Measurements from ENCODE around the gene SLC4A2.

Gene SLC4A2

DNA sequence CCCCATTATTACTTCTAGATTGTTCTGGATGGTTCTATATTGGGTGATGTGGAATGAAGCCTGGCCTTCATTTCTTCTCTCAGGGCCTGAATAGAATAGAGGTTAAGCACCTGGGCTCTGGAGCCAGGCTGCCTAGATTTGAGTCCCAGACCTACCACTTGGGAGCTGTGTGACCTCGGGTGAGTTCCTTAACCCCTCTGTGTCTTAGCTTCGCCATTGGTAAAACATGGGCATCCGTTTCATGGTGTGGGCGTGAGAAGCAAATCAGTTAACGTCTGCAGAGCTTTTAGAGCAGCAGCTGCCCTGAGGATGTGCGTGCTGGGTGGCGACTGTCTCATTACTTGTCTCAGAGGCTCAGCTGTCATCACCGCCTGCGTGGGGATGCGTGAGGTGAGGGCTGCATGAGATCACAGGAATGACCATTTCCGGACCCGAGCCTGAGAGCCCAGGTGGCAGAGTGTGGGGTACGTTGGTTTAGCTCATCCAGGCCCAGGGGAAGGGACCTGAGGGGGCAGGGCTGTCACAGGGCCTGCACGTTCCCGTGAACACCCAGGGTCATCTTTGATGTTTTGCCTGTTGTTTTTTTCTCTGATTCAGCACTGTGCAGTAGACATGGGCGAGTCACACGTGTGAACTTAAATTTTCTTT lies 36.6 kb downstream of the SLC4A2 start:
- no peak for DNase-seq

DNA sequence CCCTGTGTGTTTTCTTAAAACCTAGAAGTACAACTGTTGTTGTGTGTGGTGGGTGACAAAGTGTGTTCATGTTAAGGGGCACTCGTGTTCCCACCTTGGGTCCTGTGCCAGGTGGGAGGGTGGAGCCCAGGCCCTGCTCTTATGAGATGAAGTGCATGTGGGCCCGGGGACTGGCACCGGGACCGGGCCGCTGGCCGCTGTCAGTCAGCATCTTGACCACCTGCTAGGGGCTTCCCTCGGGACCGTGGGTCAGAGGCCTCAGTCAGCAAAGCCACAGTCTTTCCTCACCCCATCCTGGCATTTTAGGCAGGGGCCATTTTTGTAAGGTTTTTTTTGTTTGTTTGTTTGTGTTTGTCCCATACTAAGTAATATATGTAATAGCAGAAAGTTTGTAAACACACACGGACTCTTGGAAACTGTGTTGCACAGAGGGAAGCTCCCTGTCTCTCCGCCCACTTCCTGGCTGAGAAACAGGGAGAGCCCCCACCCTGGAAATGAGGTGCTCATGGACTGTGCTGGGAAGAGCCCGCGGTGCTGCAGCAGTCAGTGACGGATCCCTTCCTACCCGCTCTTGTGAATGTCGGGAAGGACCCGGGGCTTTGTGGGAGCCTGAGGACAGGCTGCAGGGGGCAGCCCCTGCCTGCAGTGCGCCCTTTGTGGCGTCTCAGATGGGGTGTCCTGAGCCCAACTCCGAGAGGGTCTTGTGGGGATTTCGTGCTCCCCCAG lies 40.3 kb downstream of the SLC4A2 start:
- no peak for DNase-seq

DNA sequence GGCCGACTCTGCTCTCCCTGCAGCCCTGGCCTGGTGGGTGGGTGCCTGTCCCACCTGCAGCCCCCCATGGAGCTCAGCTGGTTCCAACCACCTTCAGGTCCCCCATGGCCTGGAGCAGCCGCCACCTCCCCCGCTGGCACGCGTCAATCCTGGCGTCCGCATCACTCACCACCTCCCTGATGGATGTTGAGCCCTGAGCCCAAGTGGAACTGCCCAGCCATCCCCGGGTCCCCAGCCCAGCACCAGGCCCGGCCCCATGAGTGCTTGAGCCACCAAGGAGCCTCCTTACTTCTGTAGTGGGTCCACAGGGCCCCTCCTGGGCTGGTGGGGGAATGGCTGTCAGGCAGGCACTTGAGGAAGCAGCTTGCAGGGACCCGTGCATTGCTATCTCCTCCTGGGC lies 41.5 kb downstream of the SLC4A2 start:
- no peak for DNase-seq

DNA sequence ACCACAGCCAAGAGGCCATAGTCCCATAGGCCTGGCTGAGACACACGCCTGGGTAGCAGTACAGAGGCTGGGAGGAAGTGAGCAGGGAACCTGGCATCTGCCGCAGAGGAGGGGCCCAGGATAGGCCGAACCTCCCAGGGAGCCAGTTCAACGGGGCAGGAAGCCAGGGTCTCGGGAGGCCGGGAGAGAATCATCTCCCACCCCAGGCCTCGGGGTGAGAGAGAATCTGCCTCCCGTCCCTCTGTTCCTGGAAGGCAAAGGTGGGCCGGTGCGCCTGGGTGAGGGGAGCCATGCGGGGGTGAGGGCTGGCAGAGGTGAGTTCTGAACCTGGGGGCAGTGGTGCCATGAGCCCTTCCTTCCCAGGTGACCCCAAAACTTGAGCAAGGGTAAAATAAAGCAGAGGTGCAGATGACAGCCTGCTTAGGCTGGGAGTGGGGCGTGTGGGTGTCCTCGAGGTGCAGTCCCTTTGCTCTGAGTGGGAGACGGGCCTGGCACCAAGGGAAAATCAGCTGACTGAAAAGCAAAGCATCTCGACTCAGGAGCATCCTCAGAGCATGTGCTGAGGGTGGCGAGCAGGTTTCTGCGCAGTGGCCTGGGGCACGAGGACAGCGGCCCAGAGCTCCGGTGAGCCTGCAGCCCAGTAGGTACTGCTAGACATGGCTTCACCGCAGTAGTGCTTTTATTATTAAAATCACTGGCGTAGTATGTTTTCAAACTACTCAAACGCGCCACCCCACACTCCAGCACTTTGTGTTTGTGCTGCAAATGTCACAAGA lies 42.4 kb downstream of the SLC4A2 start:
- no peak for DNase-seq

DNA sequence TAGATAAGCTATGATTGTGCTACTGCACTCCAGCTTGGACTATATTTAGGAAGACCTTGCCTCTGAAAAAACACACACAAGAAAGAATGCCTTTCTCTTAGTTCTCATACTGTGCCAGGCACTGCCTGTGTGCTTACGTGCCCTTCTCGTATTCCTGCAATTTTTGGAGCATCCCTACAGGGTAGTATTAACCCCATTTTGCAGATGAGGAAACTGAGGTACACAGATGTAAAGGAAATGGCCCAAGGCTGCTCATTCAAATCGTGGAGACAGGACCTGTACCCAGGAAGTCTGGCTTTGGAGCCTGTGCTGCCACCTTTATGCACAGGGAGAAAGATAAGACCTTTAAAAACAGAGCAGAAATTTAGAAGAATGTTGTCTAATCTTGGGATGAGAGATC lies 43.6 kb downstream of the SLC4A2 start:
- DNase-seq: no peak

DNA sequence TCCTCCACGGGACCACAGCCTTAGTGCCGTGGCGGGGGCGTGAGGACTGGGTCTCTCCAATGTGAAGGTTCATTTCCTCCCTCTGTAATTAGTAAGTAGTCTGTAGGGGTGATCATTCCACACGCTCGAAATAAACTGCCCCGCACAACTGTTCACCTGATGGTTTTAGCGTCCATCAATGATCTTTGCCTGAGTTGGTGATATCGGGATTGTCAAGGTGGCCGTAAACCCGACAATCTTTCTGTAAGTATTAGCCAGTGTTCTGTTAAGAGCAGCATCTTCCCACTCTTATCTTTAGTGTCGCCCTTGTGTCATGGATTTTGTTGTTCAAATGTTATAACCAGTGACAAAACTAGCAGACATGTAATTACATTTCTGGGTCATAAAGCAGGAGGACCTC lies 44.6 kb downstream of the SLC4A2 start:
- no peak for DNase-seq

DNA sequence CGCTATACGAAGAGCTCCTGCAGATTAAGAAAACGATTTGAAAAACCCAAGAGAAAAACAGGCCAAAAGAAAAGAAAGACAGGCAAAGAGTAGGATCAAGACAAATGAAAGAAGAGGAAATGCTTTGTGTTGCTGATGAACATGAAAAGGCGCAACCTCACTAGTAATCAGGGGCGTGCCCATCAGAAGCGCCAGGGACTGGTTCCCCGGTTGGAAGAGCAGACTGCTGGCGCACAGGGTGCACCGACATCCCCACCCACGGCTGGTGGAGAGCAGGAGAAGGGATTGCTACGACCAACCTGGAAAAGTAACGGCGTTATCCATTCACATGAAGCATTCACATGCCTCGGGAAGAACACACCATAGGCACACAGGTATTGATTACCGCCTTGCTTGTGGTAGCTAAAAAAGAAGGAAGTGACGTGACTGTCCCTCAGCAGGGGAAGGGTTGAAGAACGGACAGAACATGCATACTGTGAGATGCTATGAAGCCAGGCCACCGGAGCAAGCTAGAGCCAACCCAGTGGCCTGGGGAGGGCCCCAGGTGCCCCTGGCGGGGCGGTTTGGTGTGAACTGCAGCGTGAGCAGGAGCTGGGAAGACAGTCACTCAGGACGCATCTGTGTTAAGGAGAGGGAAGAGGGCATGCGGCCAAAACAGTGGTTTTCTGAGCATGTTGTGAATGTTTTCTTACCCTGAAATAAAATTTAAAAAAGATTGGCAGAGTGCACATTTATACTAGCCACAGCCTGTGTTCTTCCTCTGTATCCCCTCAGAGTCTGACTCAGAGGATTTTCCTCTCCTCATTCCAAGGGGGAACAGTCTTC lies 45.2 kb downstream of the SLC4A2 start:
- DNase-seq: no peak

DNA sequence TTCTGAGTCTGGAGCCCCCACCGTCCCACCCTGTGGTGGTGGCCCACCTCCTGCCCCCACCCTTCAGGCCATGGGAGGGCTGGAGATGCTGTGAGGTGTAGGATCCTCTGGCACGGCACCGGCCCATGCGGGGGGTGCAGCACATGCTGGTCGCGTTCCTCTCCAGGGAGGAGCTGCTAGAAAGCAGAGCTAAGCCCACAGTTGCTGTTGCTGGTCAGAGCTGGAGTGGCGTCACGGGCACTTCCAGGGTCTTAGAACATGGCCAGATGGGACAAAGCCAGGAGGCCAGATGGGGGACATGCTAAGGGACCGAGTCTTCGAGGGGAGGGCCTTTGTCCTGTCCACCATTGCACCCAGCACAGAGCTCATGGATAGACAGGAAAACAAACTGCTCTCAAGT lies 48.5 kb downstream of the SLC4A2 start:
- no peak for DNase-seq

DNA sequence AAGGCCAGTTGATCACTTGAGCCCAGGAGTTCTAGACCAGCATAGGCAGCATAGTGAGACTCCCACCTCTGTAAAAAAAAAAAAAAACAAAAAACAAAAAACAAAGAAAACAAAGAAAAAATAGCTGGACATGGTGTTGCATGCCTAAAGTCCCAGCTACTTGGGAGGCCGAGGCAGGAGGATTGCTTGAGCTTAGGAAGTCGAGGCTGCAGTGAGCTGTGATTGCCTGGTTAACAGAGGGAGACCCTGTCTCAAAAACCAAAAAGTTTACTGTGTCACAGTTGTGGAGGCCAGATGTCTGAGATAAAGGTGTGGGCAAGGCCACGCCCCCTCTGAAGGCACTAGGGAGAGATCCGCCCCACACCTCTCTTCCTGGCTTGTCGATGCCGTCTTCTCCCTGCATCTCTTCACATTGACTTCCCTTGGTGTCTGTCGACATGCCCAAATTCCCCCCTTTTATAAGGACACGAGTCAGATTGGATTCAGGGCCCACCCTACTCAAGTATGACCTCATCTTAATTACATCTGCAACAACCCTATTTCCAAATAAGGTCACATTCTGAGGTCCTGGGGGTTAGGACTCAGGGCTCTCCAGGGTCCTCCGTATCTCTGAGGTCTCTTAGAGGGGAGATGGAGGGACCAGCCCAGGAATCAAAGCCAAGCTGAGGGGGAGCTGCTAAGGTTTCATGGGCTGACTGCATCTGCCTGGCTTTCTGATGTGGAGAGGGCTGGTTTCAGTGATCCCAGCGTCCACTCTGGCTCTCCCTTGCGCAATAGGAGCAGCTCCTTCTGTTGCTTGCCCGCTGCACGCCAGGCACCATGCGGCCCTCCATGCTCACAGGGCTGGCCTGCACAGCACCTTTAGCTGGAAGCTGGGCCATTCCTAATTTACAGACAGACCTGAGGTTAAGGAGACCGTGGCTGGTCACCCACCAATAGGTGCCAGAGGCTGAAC lies 50.0 kb downstream of the SLC4A2 start:
- no peak for DNase-seq

DNA sequence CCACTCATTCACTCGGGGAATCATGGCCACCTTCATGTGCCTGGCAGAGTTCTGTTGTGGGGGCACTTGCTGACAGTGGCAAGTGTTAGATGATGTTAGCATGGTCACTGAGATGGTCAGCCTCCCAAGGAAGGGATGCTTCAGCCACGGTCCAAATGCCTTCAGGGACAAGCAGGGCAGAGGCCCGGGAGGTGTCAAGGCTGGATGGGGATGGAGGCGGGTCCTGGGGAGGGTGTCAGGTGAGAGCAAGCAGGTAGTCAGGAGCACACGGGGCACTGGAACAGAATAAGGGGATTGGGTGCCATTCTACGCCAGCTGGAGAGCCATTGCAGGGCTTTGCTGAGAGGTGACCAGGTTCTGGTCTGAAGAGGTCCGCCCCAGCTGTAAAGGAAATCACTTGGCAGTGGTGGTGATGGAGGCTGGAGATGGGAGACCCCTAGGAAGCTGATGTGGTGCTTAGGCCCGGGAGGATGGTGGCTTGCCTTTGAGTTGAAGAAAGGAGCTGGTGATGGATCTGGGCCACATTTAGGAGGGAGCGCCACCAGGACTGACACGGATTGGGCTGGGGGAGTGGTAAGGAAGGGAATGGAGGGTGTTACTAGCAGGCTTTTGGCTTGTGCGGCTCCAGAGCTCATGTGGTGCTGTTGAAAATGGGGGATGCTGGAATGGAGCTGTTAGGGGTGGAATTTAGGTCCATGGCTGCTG lies 51.0 kb downstream of the SLC4A2 start:
- DNase-seq: no peak

DNA sequence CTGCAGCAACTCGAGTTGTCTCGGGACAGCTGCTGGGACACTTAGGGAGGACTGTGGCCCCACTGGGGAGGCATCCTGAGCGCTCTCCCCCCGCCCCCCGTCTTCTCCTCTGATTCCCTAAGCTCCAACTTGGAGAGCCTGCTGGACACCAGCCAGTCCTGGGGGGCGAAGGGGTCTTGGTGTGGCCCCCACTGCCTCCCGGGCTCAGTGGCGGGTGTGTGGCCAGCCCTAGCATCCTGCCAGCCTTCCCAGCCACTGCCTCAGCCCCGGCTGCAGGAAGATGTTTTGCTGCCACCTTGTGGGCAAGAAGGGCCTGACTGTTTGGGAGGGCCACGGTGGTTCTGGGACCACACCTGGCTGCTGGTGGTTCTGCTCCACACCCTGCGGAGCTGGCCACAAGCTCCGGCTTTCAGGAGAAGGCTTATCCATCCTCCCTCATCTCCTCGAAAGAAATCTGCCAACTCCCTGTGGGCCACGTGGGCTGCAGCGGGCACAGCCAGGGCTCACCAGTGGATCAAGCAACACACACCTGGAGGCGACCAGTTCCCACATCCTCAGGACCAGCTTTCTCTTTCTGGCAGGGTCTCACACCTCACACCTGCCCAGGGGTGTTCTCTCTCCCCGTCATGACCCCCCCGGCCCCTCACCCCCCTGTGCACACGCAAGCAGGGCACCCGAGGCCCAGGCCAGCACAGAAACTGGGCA lies 51.7 kb downstream of the SLC4A2 start:
- peak; percentile 68 for DNase-seq

DNA sequence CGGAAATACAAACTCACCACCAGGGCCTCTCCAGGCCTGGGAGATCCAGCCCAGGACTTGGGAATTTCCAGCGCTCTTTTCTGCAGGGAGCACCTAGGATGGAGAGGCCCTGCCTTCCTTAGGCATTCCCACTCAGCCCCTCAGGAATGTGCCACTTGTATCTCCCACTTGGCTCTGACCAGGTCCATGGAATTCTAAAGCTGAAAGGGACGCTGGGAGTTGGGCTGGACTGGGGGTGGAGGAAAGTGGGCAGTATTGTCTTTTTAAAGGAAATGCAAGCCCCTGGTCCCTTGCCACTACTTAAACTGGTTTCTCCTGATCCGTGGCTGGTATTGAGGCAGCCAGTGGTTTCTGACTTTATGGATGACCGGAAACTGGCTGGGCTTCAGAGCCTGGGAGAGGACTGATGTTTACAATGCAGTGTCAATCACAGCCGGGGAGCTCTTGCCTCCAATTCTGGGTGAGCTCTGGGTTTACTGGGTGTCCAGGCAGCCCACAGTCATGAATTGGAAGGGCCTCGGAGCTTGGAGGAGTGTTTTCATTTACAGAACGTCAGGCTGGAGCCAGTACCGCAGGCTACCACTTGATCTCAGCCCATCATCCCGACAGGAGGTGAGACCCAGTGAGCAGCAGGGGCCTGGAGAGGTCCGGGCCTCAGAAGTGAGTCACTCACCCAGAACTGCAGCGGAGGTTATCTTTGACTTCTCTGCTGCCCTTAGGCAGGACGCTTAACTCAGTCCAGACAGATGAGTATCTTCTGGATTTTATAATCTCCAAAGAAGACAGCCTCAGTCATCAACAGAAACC lies 54.2 kb downstream of the SLC4A2 start:
- DNase-seq: no peak

DNA sequence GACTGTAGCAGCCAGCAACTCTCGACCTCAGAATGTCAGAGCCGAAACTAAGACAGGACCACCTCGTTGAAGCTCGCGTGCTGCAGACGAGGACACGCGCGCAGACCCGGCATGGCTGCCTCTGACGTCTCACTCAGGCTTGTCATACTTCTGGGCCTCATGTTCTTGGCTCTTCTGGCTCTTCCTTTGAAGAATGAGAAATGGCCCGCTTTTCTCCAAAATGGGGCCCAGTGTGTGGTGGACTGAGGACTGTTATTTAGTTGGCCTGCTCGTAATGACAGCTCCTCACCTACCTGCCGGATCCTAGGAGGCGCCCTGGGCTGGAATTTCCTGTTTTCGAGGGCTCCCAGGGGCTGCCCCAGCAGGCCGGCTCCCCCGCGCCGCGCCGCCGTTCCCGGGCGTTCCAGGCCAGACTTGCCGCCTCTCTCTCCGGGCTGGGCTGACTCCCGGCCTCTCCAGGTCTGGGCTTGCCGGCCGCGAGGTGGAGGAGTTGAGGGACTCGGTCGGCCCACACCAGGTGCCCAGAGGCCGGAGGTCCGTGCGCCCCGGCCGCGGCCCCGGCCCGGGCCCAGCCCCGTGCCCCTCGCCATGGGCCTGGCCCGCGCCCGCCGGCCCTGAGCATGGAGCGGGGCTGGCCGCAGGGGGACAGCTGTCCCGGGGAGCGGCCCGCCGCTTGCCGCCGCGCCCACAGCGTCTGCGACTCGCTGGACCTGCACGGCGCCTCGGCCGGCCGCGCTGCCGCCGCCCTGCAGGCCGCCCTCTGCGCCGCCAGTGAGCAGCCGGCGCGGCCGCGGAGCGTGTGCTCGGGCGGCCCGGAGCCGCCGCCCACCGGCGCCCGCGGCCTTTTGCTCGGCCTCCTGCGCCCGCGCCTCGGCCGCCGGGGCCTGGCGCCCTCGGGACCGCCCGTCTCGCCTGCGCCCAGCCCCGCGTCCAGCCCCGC lies 55.0 kb downstream of the SLC4A2 start:
- DNase-seq: no peak

DNA sequence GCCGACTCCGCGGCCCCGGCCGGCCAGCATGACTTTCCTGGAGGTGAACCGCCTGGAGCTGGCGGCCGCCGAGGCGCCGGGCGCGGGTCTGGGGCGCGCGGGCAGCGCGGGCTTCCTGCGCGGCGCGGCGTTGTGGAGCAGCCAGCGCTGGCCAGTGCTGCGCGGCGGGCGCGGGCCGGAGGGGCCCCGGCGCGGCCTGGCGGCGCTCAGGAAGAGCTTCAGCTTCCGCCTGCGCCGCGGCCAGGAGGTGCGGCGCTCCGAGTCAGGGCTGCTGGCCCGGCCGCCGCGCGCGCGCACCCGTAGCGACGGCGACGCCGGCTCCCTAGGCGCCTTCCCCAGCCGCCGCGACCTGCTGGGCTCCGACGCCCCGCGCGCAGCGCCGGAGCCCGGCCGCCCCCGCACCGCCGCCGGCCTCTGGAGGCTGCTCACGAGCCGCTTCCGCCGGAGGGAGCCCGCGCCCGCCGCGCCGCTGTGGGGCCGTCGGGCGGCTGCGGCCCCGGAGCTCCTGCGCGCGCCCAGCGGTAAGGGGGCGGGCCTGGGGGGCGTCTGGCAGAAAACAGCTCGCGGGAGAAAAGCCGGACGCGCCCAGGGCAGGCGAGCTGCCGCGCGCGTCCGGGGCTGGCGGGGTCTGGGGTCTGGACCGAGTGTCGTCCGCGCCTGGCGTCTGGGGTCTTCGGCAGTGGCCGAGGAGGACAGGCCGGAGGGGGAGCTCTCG lies 55.9 kb downstream of the SLC4A2 start:
- DNase-seq: no peak

DNA sequence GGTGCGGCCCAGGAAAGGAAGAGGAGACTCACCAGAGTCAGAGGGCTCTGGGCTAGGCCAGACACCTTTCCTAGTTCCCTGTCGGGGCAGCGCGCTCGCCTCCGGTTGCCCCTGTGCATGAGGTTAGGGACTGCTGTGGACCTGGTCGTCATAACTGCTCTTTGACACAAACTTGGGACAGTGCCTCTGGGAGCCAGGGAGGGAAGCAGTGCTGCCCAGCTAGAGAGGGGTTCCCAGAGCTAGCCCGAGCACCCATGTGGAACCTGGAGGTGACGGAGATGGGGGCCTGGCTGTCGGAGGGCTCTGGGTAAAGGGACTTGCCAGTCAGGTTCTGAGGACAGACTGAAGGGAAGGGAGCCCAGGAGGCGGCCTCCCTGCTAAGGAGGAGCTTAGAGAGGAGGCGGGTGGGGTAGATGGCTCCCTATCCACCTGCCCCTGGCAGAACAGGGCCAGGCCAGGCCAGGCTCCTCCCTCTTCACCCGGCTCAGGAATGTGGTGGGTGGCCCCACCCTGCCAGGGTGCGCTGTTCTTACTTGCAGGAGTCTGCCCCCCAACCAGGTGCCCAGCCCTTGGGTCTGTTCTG lies 56.5 kb downstream of the SLC4A2 start:
- no peak for DNase-seq

DNA sequence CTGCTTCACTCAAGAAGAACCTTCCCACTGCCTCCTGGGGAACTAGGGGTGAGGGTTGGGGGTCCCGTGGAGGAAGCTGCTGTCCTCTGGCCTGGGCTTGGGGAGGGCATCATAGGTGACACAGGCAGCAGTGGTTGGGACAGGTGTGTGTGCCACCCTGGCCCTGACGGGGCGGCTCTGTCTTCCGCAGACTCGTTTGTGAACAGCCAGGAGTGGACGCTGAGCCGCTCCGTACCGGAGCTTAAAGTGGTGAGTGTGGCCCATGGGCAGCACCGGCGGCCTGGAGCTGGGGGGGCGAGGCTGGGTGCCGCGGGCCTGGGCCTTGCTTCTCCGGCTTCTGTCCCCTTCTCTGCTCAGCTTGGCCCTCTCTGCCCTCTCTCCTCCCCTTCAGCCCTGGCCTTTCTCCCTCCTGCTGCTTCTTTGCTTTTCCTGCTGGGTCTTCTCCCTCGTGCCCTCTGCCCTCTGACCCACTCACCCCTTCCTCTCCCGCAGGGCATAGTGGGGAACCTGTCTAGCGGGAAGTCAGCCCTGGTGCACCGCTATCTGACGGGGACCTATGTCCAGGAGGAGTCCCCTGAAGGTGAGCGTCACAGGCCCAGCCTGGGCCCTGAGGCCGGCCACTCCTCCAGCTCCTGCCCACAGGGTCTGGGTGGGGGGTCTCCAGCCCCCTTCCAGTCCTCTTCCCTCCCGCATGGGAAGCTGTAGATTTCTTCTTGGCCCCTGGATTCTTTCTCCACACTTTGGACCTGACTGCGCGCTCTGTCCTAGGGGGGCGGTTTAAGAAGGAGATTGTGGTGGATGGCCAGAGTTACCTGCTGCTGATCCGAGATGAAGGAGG lies 57.4 kb downstream of the SLC4A2 start:
- DNase-seq: no peak

DNA sequence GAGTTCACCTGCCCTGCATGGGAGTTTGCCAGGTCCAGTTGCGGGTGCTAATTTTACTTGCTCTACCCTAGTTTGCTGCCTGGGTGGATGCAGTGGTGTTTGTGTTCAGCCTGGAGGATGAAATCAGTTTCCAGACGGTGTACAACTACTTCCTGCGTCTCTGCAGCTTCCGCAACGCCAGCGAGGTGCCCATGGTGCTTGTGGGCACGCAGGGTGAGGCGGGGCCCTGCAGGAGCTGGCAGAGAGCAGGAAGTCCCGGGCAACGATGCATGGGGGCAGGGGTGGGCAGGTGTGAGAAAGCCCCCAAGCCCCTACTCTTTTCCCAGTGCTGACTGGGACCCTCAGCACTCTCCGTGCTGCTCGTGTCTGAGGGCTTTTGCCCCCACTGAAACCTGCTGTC lies 58.2 kb downstream of the SLC4A2 start:
- no peak for DNase-seq

All from activated T-cell treated with anti-CD3 and anti-CD28 coated beads for 4 hours (primary cell).